ENCODE results near the gene RFTN1. TPM values are rescaled to one million over a fixed set of nuclear protein-coding genes. Genes with fewer than 3 reads are reported as not detected.

RFTN1 gene
- total and polyA plus RNA-seq, 2 of the 8 experiments (the other 6 are each of a cell fraction or from before 2014, with no cell fraction given): 4.6 to 6.7 TPM

DNA sequence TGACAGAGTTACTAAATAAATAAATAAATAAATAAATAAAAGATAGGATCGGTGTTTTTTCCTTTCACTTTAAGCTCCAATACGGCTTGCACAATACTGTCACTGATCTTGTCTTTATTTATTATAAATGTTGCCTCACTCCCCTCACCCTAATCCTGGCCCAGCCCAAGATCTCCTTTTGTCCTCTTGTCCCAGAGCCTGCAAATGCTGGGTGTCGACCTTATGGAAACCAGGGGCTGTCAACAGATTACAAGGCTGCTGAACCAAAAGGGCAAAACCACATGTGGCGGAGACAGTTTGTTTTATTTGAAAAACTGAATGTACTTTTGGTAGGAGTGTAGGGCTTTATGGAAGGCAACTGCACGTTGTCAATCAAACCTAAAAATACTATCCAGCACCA, 75.9 kb downstream of the RFTN1 start:
- Histone ChIP-seq H3K4ac (replicated peaks; ENCODE audit: insufficient read length, low read depth, low read length) (no peak overlapping the region), H3K9ac (replicated peaks in 1 of 4; ENCODE audit: extremely low read depth in 1 of 4, low read depth in 3 of 4, low read length in 3 of 4) (no peak overlapping the region), H3K9me3 (ENCODE audit: insufficient read depth in 2 of 2, low read depth in 1 of 2, low read length in 1 of 2) (no peaks in the 10 kb centered on the region), H2AFZ (ENCODE audit: low read length) (no peak overlapping the region), H2BK12ac (ENCODE audit: low read depth, low read length) (no peak overlapping the region), H2BK15ac (ENCODE audit: low read length) (no peak overlapping the region), H3K79me1 (ENCODE audit: low read depth, low read length) (no peaks in the 10 kb centered on the region), H2BK20ac (ENCODE audit: low read length) (no peak overlapping the region), H3K56ac (replicated peaks; ENCODE audit: insufficient read length, low read depth, low read length) (no peak overlapping the region), H3K14ac (ENCODE audit: insufficient read length) (no peak overlapping the region), H2BK5ac (ENCODE audit: low read depth, low read length) (no peak overlapping the region), H4K8ac (ENCODE audit: extremely low read depth, insufficient read depth, low read length) (no peak overlapping the region), H3K4me3 (ENCODE audit: extremely low read depth in 1 of 4, insufficient read depth in 2 of 4, low read depth in 3 of 4, low read length in 4 of 4) (no peak overlapping the region), H3K4me1 (replicated peaks in 1 of 4; ENCODE audit: control insufficient read depth in 3 of 4, insufficient read depth in 4 of 4, low read length in 3 of 4) (no peaks in the 10 kb centered on the region; a peak in 1 of 7 replicates), H2BK120ac (replicated peaks; ENCODE audit: low read depth, low read length) (no peak overlapping the region), H3K23ac (ENCODE audit: insufficient read length) (no peak overlapping the region), H3K18ac (ENCODE audit: extremely low read depth, low read length) (no peak overlapping the region), H3K36me3 (ENCODE audit: control insufficient read depth in 2 of 4, insufficient read depth in 4 of 4, low read length in 3 of 4) (no peaks in the 10 kb centered on the region), H4K91ac (replicated peaks; ENCODE audit: insufficient read length, low read length) (no peak overlapping the region), H3K23me2 (ENCODE audit: low read depth, low read length) (no peaks in the 10 kb centered on the region), H4K20me1 (replicated peaks in 1 of 2; ENCODE audit: control insufficient read depth in 1 of 2, insufficient read depth in 2 of 2, low read length in 2 of 2) (no peaks in the 10 kb centered on the region), H3K79me2 (ENCODE audit: control insufficient read depth in 1 of 2, insufficient read depth in 2 of 2, low read length in 2 of 2) (no peaks in the 10 kb centered on the region), H3K27ac (ENCODE audit: low read depth, low read length) (no peak overlapping the region), H3K27me3 (replicated peaks in 1 of 4; ENCODE audit: control insufficient read depth in 3 of 4, extremely low read depth in 1 of 4, insufficient read depth in 3 of 4, low read length in 3 of 4) (no peaks in the 10 kb centered on the region), H3K4me2 (ENCODE audit: insufficient read depth in 1 of 2, low read depth in 2 of 2, low read length in 2 of 2) (no peak overlapping the region), H2AK5ac (ENCODE audit: low read depth, low read length) (no peak overlapping the region), H4K5ac (ENCODE audit: insufficient read length, low read depth, low read length) (no peak overlapping the region)
- FAIRE-seq (no peak), DNase-seq (ENCODE audit: low read depth in 1 of 2, low spot score in 2 of 2) (no peak)
- ChIA-PET POLR2A (ENCODE audit: partially characterized antibody) (no interaction called here), CTCF (ENCODE audit: partially characterized antibody) (interaction anchor here (0.5 to 1.6 kb wide), 5 partner anchors 9 to 79 kb away, joined by 3 to 4 read pairs (median 3); no protein-coding TSS in a partner anchor)
- no peak for TF ChIP-seq ASH2L (IDR thresholded peaks at IDR 0.05; ENCODE audit: low read length)
- 90% methylated on average over 5 of the region's 5 CpGs; no CpG with 5 or more reads in 1 of the 2 experiments for WGBS, 2 experiments (ENCODE audit: extremely low coverage in 1 of 2, insufficient coverage in 1 of 2, insufficient read length in 1 of 2, insufficient replicate concordance in 2 of 2, low coverage in 1 of 2, low lambda C conversion rate in 2 of 2, missing lambda C conversion rate in 1 of 2)

Measured in H1 (cell line).